OCI-LY1 (cell line): ENCODE results near the gene SNTB2.

ENCODE experiments used
- H2AFZ ChIP-seq: fragments of 200-600 bp; sonication (generic), shearing (Covaris generic); 2 replicates; pipeline ENCODE4 v1.6.0; 2014; ENCODE audit warnings: antibody characterized with exemption, mild to moderate bottlenecking, low read length
- H3F3A ChIP-seq: fragments of 200-600 bp; sonication (generic), shearing (Covaris generic); 2 replicates; pipeline ENCODE4 v1.6.0; 2014; ENCODE audit warnings: mild to moderate bottlenecking, antibody characterized with exemption, low read length, moderate library complexity; ENCODE audit not compliant: insufficient read depth
- H3K27ac ChIP-seq: fragments of 200-600 bp; sonication (generic); 2 replicates; pipeline ENCODE4 v1.5.1; 2014; ENCODE audit warnings: low read length, mixed run types, mild to moderate bottlenecking, low read depth; ENCODE audit not compliant: poor library complexity, severe bottlenecking
- H3K27me3 ChIP-seq: fragments of 200-600 bp; sonication (generic); 2 replicates; pipeline ENCODE4 v1.6.0; 2014; ENCODE audit warnings: antibody characterized with exemption, mild to moderate bottlenecking, low read length, moderate library complexity; ENCODE audit not compliant: insufficient read depth
- H3K36me3 ChIP-seq: fragments of 200-600 bp; sonication (generic); 2 replicates; pipeline ENCODE4 v1.6.1; 2014; ENCODE audit warnings: mild to moderate bottlenecking, antibody characterized with exemption, low read length, moderate library complexity, mixed read lengths; ENCODE audit not compliant: insufficient read depth
- H3K4me1 ChIP-seq: fragments of 200-600 bp; sonication (generic); 2 replicates; pipeline ENCODE4 v1.5.1; 2014; ENCODE audit warnings: mild to moderate bottlenecking, low read length, moderate library complexity; ENCODE audit not compliant: insufficient read depth, severe bottlenecking
- H3K4me2 ChIP-seq: fragments of 200-600 bp; sonication (generic), shearing (Covaris generic); 2 replicates; pipeline ENCODE4 v1.6.1; 2014; ENCODE audit warnings: low read length
- H3K4me3 ChIP-seq: fragments of 200-600 bp; sonication (generic); 2 replicates; pipeline ENCODE4 v1.5.1; 2014; ENCODE audit warnings: low read length, low read depth, mild to moderate bottlenecking, mixed read lengths; ENCODE audit not compliant: poor library complexity, severe bottlenecking
- H3K79me2 ChIP-seq: fragments of 200-600 bp; shearing (Covaris generic); 2 replicates; pipeline ENCODE4 v1.6.1; 2016; ENCODE audit warnings: mixed run types, low read length, mixed read lengths; ENCODE audit not compliant: insufficient read depth
- H3K9ac ChIP-seq: fragments of 200-600 bp; sonication (generic), shearing (Covaris generic); 2 replicates; pipeline ENCODE4 v1.6.1; 2014; ENCODE audit warnings: mild to moderate bottlenecking, low read length, mixed read lengths
- H3K9me2 ChIP-seq: fragments of 200-600 bp; sonication (generic), shearing (Covaris generic); 2 replicates; pipeline ENCODE4 v1.6.1; 2014; ENCODE audit warnings: low read depth, mild to moderate bottlenecking, low read length, mixed read lengths
- H3K9me3 ChIP-seq: fragments of 200-600 bp; shearing (Covaris generic); 2 replicates; pipeline ENCODE4 v1.6.1; 2014; ENCODE audit warnings: low read length, mixed read lengths
- H4K20me1 ChIP-seq: fragments of 200-600 bp; sonication (generic), shearing (Covaris generic); 2 replicates; pipeline ENCODE4 v1.6.0; 2016; ENCODE audit warnings: mild to moderate bottlenecking, low read length; ENCODE audit not compliant: insufficient read depth
- CTCF ChIP-seq: fragments of 200-600 bp; sonication (generic), shearing (Covaris generic); IDR thresholded peaks from 2 replicates; pipeline ENCODE4 v1.5.1; 2017; ENCODE audit warnings: mild to moderate bottlenecking, antibody characterized with exemption, low read length, moderate library complexity, mixed read lengths
- EZH2 ChIP-seq: fragments of 200-600 bp; sonication (generic), shearing (Covaris generic); IDR thresholded peaks from 2 replicates; pipeline ENCODE4 v1.8.0; 2017; ENCODE audit warnings: borderline replicate concordance, mixed run types, mild to moderate bottlenecking, antibody characterized with exemption, low read length, moderate library complexity, mixed read lengths

Gene SNTB2

DNA sequence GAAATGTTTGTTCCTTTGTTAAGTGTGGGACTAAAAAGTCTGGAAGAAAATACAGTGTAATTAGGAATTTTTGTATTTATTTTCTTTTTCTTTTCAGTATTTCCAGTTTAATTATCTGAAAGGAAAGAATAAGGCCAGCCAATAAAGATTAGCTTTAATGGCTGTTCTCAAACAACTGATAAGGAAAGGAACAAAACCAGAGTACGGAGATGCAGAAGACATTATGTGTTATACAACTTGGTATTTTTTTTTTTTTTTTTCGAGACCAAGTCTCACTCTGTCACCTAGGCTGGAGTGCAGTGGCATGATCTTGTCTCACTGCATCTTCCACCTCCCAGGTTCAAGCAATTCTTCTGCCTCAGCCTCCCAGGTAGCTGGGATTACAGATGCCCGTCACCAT lies 47.5 kb downstream of the SNTB2 start:
- no peak overlapping the region for H3K27ac ChIP-seq
- no peaks in the 10 kb centered on the region for H3K9me2 ChIP-seq
- no peak overlapping the region for H2AFZ ChIP-seq
- TF ChIP-seq EZH2 (no peak), CTCF (no peak)
- no peaks in the 10 kb centered on the region for H3K9me3 ChIP-seq
- no peak overlapping the region for H3K4me3 ChIP-seq
- no peaks in the 10 kb centered on the region for H3K4me1 ChIP-seq
- H3K27me3 ChIP-seq: no peaks in the 10 kb centered on the region
- no peak overlapping the region for H3K9ac ChIP-seq
- H3K79me2 ChIP-seq: no peaks in the 10 kb centered on the region
- 0 out of 2 replicates have a peak, but pooled peaks cover 8% of the 10 kb centered on the region for H3K36me3 ChIP-seq
- no peaks in the 10 kb centered on the region for H4K20me1 ChIP-seq
- H3K4me2 ChIP-seq: no peak overlapping the region
- H3F3A ChIP-seq: no peaks in the 10 kb centered on the region

DNA sequence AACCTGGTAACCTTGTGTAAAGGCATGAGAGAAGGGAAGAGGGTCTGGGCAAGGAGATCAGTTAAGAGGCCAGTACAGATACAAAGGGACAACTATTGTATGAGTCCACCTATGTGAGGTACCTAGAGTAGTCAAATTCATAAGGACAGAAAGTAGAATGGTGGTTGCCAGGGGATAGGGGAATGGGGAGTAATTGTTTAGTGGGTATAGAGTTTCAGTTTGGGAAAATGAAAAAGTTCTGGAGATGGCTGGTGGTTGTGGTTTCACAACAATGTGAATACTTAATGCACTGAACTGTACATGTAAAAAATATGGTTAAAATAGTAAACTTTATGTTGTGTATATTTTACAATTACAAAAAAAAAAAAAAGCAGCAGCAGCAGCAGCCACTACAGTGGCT lies 49.4 kb downstream of the SNTB2 start:
- TF ChIP-seq EZH2 (no peak), CTCF (no peak)
- no peak overlapping the region for H3K4me2 ChIP-seq
- H3K27ac ChIP-seq: no peak overlapping the region

DNA sequence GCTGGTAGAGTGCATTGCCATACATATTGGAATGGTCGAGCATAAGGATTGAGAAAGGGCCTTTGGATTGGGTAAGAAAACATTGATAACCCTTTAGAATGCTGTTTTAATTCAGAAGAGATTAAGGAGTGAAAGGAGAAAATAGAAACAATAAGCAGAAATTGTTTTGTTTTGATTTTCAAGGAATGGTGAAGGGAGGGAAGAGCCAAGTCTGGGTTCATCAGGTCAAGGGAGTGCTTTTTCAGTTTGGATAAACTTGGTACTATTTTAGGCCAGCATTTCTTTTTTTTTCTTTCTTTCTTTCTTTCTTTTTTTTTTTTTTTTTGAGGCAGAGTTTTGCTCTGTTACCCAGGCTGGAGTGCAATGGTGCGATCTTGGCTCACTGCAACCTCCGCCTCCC lies 50.3 kb downstream of the SNTB2 start:
- Histone ChIP-seq H3K4me1 (no peaks in the 10 kb centered on the region), H3K79me2 (no peaks in the 10 kb centered on the region), H3K4me2 (no peak overlapping the region), H3K9me2 (no peaks in the 10 kb centered on the region), H2AFZ (no peak overlapping the region), H3K36me3 (peaks cover 14% of the 10 kb centered on the region; the same call in 1 of the 2 replicates), H3K4me3 (no peak overlapping the region), H3K9me3 (no peaks in the 10 kb centered on the region), H3K27me3 (no peaks in the 10 kb centered on the region), H3K9ac (no peak overlapping the region), H3K27ac (no peak overlapping the region), H3F3A (no peaks in the 10 kb centered on the region), H4K20me1 (no peaks in the 10 kb centered on the region)
- no peak for TF ChIP-seq EZH2
- TF ChIP-seq CTCF: no peak

More for the DNA sequence above, 49.4 kb downstream of the SNTB2 start:
- Histone ChIP-seq H3F3A (no peaks in the 10 kb centered on the region), H3K36me3 (peaks cover 14% of the 10 kb centered on the region; the same call in 1 of the 2 replicates), H3K79me2 (no peaks in the 10 kb centered on the region), H2AFZ (no peak overlapping the region), H3K9me3 (no peaks in the 10 kb centered on the region), H3K4me1 (no peaks in the 10 kb centered on the region), H3K9ac (no peak overlapping the region), H3K4me3 (no peak overlapping the region), H4K20me1 (no peaks in the 10 kb centered on the region), H3K9me2 (no peaks in the 10 kb centered on the region), H3K27me3 (no peaks in the 10 kb centered on the region)
